ENCODE measurements around the gene IGF2BP2. TPM values are rescaled to one million over a fixed set of nuclear protein-coding genes. Genes with fewer than 3 reads are reported as not detected.

The IGF2BP2 gene
- total RNA-seq, 2 experiments from 2014 or later = 0.09 TPM; not detected in 1

GRCh38 chr3:185828755-185829154, 3.9 kb upstream of the IGF2BP2 start:
- no peak for DNase-seq
- H3K4me1 Mint-ChIP-seq = peaks cover 8% of the 10 kb centered on the region
- peaks cover 67% of the 10 kb centered on the region for H3K27me3 Mint-ChIP-seq
- no peak for ATAC-seq
- CTCF ChIA-PET = no interaction called here
- H3K9me3 Mint-ChIP-seq (ENCODE audit: low read depth) = no peaks in the 10 kb centered on the region
- no peak overlapping the region for H3K4me3 Mint-ChIP-seq
- H3K27ac Mint-ChIP-seq = no peak overlapping the region
- no peaks in the 10 kb centered on the region for H3K36me3 Mint-ChIP-seq

GRCh38 chr3:185827595-185828344, 2.9 kb upstream of the IGF2BP2 start:
- no peaks in the 10 kb centered on the region for H3K9me3 Mint-ChIP-seq (ENCODE audit: low read depth)
- CTCF ChIA-PET = no interaction called here
- H3K36me3 Mint-ChIP-seq = no peaks in the 10 kb centered on the region
- ATAC-seq (no peak), DNase-seq (no peak)
- H3K27ac Mint-ChIP-seq = no peak overlapping the region
- peaks cover 73% of the 10 kb centered on the region for H3K27me3 Mint-ChIP-seq
- peaks cover 11% of the 10 kb centered on the region for H3K4me1 Mint-ChIP-seq
- H3K4me3 Mint-ChIP-seq = no peak overlapping the region

- H3K27me3 Mint-ChIP-seq = peaks cover 80% of the 10 kb centered on the region
- H3K4me1 Mint-ChIP-seq = peaks cover 11% of the 10 kb centered on the region
- ATAC-seq (peak; percentile 61), DNase-seq (peak; percentile 59)
- H3K27ac Mint-ChIP-seq = no peak overlapping the region
- H3K9me3 Mint-ChIP-seq (ENCODE audit: low read depth) = no peaks in the 10 kb centered on the region
- CTCF ChIA-PET = no interaction called here
- H3K4me3 Mint-ChIP-seq = peak overlapping the region; percentile 74
- no peaks in the 10 kb centered on the region for H3K36me3 Mint-ChIP-seq
Measured at GRCh38 chr3:185825639-185826481, 1.0 kb upstream of the IGF2BP2 start.

- ATAC-seq (peak; percentile 11), DNase-seq (no peak)
- Mint-ChIP-seq H3K4me1 (peaks cover 11% of the 10 kb centered on the region), H3K27ac (no peak overlapping the region), H3K27me3 (peaks cover 77% of the 10 kb centered on the region), H3K9me3 (ENCODE audit: low read depth) (no peaks in the 10 kb centered on the region), H3K36me3 (no peaks in the 10 kb centered on the region), H3K4me3 (peak overlapping the region; percentile 49)
- CTCF ChIA-PET = interaction anchor here (1.3 kb wide), 1 partner anchor 163 kb away, joined by 4 read pairs; no protein-coding TSS in a partner anchor
Measured at GRCh38 chr3:185824051-185825005, 514 bp downstream of the IGF2BP2 start.

- peak; percentile 41 for ATAC-seq
- Mint-ChIP-seq H3K4me3 (peak overlapping the region; percentile 49), H3K36me3 (no peaks in the 10 kb centered on the region), H3K27ac (no peak overlapping the region), H3K4me1 (peaks cover 11% of the 10 kb centered on the region), H3K27me3 (peaks cover 75% of the 10 kb centered on the region), H3K9me3 (ENCODE audit: low read depth) (no peaks in the 10 kb centered on the region)
- DNase-seq = no peak
- CTCF ChIA-PET = interaction anchor here (1.1 to 1.6 kb wide), 3 partner anchors 55 to 162 kb away, joined by 3 to 4 read pairs (median 3); no protein-coding TSS in a partner anchor
Measured at GRCh38 chr3:185823078-185824044, 1.5 kb downstream of the IGF2BP2 start.

- Mint-ChIP-seq H3K4me1 (peaks cover 11% of the 10 kb centered on the region), H3K4me3 (peak overlapping the region; percentile 36), H3K36me3 (no peaks in the 10 kb centered on the region), H3K9me3 (ENCODE audit: low read depth) (no peaks in the 10 kb centered on the region), H3K27me3 (peaks cover 73% of the 10 kb centered on the region), H3K27ac (no peak overlapping the region)
- DNase-seq (no peak), ATAC-seq (no peak)
- CTCF ChIA-PET = interaction anchor here (1.1 to 1.6 kb wide), 2 partner anchors 54 to 145 kb away, joined by 3 read pairs; no protein-coding TSS in a partner anchor
Measured at GRCh38 chr3:185822221-185823000, 2.4 kb downstream of the IGF2BP2 start.

- DNase-seq (no peak), ATAC-seq (no peak)
- no peaks in the 10 kb centered on the region for H3K36me3 Mint-ChIP-seq
- CTCF ChIA-PET = no interaction called here
- H3K9me3 Mint-ChIP-seq (ENCODE audit: low read depth) = no peaks in the 10 kb centered on the region
- peaks cover 69% of the 10 kb centered on the region for H3K27me3 Mint-ChIP-seq
- no peak overlapping the region for H3K4me3 Mint-ChIP-seq
- no peak overlapping the region for H3K27ac Mint-ChIP-seq
- peaks cover 8% of the 10 kb centered on the region for H3K4me1 Mint-ChIP-seq
Measured at GRCh38 chr3:185820973-185821758, 3.7 kb downstream of the IGF2BP2 start.

GRCh38 chr3:185818267-185818875, 6.5 kb downstream of the IGF2BP2 start:
- no peaks in the 10 kb centered on the region for H3K36me3 Mint-ChIP-seq
- H3K27ac Mint-ChIP-seq = no peak overlapping the region
- peaks cover 3% of the 10 kb centered on the region for H3K4me1 Mint-ChIP-seq
- ATAC-seq = no peak
- peaks cover 70% of the 10 kb centered on the region for H3K27me3 Mint-ChIP-seq
- DNase-seq = no peak
- CTCF ChIA-PET = no interaction called here
- no peak overlapping the region for H3K4me3 Mint-ChIP-seq
- no peaks in the 10 kb centered on the region for H3K9me3 Mint-ChIP-seq (ENCODE audit: low read depth)

GRCh38 chr3:185815391-185816282, 9.2 kb downstream of the IGF2BP2 start:
- Mint-ChIP-seq H3K9me3 (ENCODE audit: low read depth) (no peaks in the 10 kb centered on the region), H3K4me3 (no peak overlapping the region), H3K4me1 (no peaks in the 10 kb centered on the region), H3K27ac (no peak overlapping the region), H3K27me3 (peaks cover 55% of the 10 kb centered on the region), H3K36me3 (no peaks in the 10 kb centered on the region)
- ATAC-seq (no peak), DNase-seq (no peak)
- CTCF ChIA-PET = no interaction called here

GRCh38 chr3:185813691-185814215, 11.1 kb downstream of the IGF2BP2 start:
- DNase-seq = no peak
- Mint-ChIP-seq H3K27me3 (peaks cover 50% of the 10 kb centered on the region), H3K4me1 (no peaks in the 10 kb centered on the region), H3K9me3 (ENCODE audit: low read depth) (no peaks in the 10 kb centered on the region), H3K36me3 (no peaks in the 10 kb centered on the region), H3K4me3 (no peak overlapping the region), H3K27ac (no peak overlapping the region)
- CTCF ChIA-PET = no interaction called here
- ATAC-seq = no peak

Data from activated CD8-positive, alpha-beta memory T cell treated with anti-CD3 and anti-CD28 coated beads, Interleukin-2, amount 10 ng/mL, durations not matched to agents 7 days and 5 days (primary cell).